AG04449 (cell line): Measurements from ENCODE around the gene RPLP2.
A peak's percentile ranks its signal among the peaks of the same experiment; 100 is the strongest.

Experiments
- CTCF ChIA-PET: fragments of 350-600 bp; formaldehyde crosslinking; extraction: SDS; loops from one replicate; lab custom pipeline; 2021; ENCODE audit warnings: antibody characterized with exemption; lab: Yijun Ruan, JAX
- POLR2A ChIA-PET: fragments of 400-600, 350-600 bp; formaldehyde crosslinking; extraction: SDS; loops from one replicate; lab custom pipeline; 2020; ENCODE audit warnings: antibody characterized with exemption, inconsistent platforms; lab: Yijun Ruan, JAX
- DNase-seq: peaks from one replicate; pipeline ENCODE4 v3.0.0-alpha.2; 2010; ENCODE audit warnings: low read depth, low spot score
- H3K4me3 ChIP-seq: 2 replicates; pipeline ENCODE4 v1.5.1; 2011; ENCODE audit warnings: low read depth, mild to moderate bottlenecking, control low read depth, low read length
- TF ChIP-seq, protein P1 (sequence below): IDR thresholded peaks from one replicate; pipeline ENCODE4 v1.5.1; 2011; ENCODE audit warnings: mild to moderate bottlenecking, moderate library complexity, low read length, control low read depth, inconsistent platforms; ENCODE audit not compliant: insufficient read depth; ENCODE audit errors: missing control alignments

RPLP2 gene

DNA sequence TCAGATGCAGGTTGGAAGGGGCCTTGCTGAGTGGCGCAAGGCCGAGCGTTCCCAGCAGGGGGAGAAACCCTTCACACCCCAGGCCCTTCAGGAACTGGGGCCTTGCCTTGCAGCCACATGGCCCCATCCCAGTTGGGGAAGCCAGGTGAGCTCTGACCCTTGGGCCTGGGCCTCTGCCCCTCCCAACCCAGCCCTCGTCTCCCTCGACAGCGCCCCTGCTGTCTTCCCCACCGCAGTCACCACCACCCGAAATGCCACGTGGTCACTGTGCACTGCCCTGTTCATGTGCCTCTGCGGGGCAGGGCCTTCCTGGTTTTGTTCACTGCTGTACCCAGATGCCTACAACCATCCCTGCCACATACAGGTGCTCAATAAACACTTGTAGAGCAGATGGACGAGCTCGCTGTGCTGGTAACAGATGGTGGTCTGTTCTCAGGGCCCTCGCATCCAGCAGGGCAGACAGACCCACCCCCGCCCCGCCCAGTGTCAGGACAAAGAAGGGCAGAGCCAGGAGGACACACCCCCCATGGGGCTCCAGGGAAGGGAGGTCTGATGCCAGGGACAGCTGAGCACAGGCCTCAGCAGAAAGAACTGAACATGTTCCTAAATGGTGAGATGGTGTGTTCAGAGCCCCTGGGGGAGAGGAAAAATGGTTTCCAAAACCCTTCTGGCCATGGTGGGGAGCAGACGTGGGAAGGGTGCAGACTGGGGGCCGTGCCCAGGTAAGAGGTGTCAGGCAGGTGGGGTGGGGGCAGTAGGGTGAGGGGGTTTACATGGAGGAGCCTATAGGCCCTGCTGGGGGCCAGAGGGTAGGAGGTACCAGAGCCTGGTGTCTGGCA is 28.9 kb downstream of the RPLP2 start:
- CTCF ChIA-PET, result interaction anchor here (0.9 kb wide), 1 partner anchor 27 kb away, joined by 3 read pairs; no protein-coding TSS in a partner anchor
- no peak for DNase-seq

DNA sequence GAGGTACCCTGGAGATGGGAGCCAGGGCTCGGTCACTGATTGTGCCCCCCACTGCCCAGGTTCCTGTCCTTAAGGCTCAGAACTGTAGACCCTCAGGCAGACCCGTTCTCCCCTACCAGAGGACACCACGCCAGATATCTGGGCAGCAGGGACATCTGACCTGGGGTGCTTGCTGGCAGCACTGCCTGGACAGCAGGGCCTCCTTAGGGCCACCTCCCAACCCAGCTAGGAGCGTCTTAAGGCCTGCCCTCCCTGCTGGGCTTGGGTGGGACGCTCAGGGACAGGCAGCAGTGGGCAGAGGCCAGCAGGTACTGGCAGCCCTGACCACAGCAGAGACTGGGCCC is 29.5 kb downstream of the RPLP2 start:
- no peak overlapping the region for H3K4me3 ChIP-seq
- CTCF ChIA-PET, result interaction anchor here (1.8 kb wide), 1 partner anchor 8 kb away, joined by 7 read pairs; no protein-coding TSS in a partner anchor
- TF ChIP-seq, protein P1, sequence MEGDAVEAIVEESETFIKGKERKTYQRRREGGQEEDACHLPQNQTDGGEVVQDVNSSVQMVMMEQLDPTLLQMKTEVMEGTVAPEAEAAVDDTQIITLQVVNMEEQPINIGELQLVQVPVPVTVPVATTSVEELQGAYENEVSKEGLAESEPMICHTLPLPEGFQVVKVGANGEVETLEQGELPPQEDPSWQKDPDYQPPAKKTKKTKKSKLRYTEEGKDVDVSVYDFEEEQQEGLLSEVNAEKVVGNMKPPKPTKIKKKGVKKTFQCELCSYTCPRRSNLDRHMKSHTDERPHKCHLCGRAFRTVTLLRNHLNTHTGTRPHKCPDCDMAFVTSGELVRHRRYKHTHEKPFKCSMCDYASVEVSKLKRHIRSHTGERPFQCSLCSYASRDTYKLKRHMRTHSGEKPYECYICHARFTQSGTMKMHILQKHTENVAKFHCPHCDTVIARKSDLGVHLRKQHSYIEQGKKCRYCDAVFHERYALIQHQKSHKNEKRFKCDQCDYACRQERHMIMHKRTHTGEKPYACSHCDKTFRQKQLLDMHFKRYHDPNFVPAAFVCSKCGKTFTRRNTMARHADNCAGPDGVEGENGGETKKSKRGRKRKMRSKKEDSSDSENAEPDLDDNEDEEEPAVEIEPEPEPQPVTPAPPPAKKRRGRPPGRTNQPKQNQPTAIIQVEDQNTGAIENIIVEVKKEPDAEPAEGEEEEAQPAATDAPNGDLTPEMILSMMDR, result no peak
- POLR2A ChIA-PET, result interaction anchor here (2.9 kb wide), 1 partner anchor 20 kb away, joined by 12 read pairs; the partner anchor contains the start of gene PNPLA2
- no peak for DNase-seq

More for the DNA sequence above, 28.9 kb downstream of the RPLP2 start:
- POLR2A ChIA-PET, result interaction anchor here (0.7 to 2.9 kb wide), 2 partner anchors 19 to 20 kb away, joined by 4 to 12 read pairs; partner anchors contain the start of gene PNPLA2
- H3K4me3 ChIP-seq, result no peak overlapping the region; the same call in 1 of the 2 replicates
- TF ChIP-seq, protein P1, result peak; percentile 42

DNA sequence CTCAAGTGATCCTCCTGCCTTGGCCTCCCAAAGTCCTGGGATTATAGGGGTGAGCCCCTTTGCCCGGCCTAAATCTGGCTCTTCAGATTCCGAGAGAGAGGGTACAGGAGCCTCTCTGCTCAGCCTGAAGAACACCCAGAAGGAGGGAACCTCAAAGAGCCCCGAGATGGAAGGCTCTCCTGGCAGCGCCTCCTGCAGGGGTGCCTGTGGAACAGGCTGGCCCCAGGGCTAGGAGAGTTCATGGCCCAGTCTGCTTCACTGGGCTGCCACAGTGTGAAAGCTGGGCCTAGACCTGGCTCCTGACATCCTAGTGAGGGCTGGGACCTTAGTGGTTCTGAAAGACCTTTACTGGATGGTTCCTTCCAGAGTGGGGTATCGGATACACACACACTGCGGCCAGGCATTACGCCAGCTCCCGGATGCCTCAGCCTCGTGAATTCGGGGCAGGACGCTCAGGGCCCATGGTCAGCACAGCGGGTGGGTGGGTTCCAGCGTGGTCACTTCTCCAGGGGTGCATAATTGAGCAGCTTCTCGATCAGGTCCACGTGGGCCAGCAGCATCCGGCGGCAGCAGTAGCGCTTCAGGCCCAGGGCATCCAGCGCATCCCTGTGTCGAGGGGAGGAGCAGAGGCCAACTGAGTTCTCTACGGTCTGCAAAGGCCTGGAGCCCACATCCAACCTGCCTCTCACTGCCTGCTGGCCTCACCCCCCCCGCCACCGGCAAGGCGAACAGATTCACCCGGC is 30.3 kb downstream of the RPLP2 start:
- TF ChIP-seq, protein P1, result peak; percentile 35
- no peak for DNase-seq
- CTCF ChIA-PET, result interaction anchor here (1.8 kb wide), 1 partner anchor 9 kb away, joined by 7 read pairs; no protein-coding TSS in a partner anchor
- POLR2A ChIA-PET, result interaction anchor here (1.0 to 2.9 kb wide), 2 partner anchors 10 to 20 kb away, joined by 3 to 12 read pairs; partner anchors contain the start of gene PNPLA2
- peak overlapping the region; percentile 86 for H3K4me3 ChIP-seq

DNA sequence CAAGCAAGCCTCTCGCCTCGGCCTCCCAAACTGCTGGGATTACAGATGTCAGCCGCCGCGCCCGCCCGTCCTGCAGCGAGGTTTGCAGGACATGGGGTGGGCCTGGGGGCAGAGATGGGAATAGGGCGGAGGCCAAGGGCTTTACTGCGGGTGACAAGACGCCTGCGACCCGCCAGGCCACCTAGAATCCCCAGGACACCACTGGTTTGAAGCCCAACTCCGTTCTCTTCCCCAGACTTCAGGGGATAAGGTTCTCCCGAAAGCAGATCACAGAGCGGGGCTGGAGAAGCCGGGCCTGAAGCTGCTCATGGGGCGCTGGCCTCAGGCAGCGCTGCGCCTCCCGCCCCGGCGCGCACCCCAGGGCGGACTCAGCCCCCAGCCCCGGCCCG is 32.2 kb downstream of the RPLP2 start:
- CTCF ChIA-PET, result no interaction called here
- DNase-seq, result no peak
- POLR2A ChIA-PET, result interaction anchor here (0.6 to 7.7 kb wide), 2 partner anchors 10 to 17 kb away, joined by 3 to 109 read pairs; partner anchors contain the start of genes CD151 and CRACR2B
- TF ChIP-seq, protein P1, result no peak
- peak overlapping the region; percentile 86 for H3K4me3 ChIP-seq

DNA sequence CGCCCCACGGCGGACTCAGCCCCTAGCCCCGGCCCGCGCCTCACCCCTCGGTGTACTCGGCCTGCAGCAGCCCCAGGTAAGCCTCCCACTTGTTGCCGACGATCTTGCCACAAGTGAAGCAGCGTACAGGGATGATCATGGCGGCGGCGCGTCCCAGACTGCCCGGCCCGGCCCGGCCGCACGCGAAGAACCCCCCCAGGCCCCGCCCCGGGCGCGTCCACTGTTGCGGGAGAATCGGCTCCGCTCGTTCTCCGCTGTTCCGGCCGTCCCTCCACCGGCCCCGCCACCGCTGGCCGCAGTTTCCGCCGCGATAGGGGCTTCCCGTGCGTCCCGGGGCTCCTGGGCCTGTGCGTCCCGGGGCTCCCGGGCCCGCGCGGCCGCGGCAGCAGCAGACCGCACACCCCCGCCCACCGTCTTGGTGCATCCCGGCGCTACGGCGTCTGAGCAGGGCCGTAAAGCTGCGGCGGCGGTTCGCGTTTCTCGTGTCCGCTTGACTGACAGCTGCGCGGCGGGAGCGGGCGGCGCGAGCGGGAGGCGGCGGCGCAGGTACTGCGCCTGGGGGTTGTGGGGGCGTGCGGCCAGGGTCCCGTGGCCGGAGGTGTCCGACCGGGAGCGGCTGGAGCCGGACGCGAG is 32.7 kb downstream of the RPLP2 start, which contains the start of the genes POLR2L and TSPAN4:
POLR2L (minus strand) TSS at position 160 of the 633 bp plus-strand sequence; CDS start at position 139, 21 bp downstream.
TSPAN4 (plus strand) TSS at position 483 of the 633 bp plus-strand sequence. CDS start 7,453 bp downstream, outside the sequence.
- TF ChIP-seq, protein P1, result no peak
- ChIA-PET POLR2A (interaction anchor here (0.8 to 7.7 kb wide), 6 partner anchors 11 to 46 kb away, joined by 4 to 109 read pairs (median 6); partner anchors contain the start of genes CD151, CRACR2B, PNPLA2 and RPLP2), CTCF (interaction anchor here (1.3 kb wide), 2 partner anchors 133 to 209 kb away, joined by 3 to 4 read pairs; no protein-coding TSS in a partner anchor)
- DNase-seq, result no peak
- peak within 1 kb of the TSS; percentile 86 for H3K4me3 ChIP-seq
